ENCODE measurements around the gene CALML5. TPM values are rescaled to one million over a fixed set of nuclear protein-coding genes. Genes with fewer than 3 reads are reported as not detected.
A peak's percentile ranks its signal among the peaks of the same experiment; 100 is the strongest.

The CALML5 gene
- total RNA-seq, 1 donor from 2014 or later, result not detected

DNA sequence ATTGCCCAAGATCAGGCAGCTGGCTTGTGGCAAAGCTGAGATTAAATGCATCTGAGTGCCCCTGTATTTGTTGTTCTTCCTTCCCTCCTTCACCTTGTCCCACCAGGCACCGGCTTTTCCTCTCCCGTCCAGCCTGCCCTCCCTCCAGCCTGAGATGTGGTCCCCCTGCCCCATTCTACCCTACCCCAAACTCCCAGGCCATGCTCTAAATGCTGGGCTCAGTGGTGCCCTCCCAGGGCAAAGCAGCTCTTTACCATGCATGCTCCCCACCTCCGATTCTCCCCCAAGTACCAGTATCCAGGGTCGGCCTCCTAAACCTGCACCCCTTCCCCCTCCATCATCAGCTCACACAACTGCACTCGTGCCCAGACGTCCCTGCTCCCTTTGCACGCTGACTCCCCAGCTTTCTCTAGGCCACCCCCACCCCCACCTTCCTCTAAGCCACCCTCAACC is 36.5 kb downstream of the CALML5 start:
- Mint-ChIP-seq H3K9me3 (no peaks in the 10 kb centered on the region), H3K36me3 (ENCODE audit: low read depth) (peaks cover 18% of the 10 kb centered on the region), H3K27me3 (ENCODE audit: low read depth) (no peaks in the 10 kb centered on the region), H3K4me1 (ENCODE audit: low read depth) (peaks cover 2% of the 10 kb centered on the region), H3K27ac (no peak overlapping the region), H3K4me3 (ENCODE audit: low read depth) (no peak overlapping the region)
- no peak for DNase-seq (ENCODE audit: low spot score)
- intact Hi-C loops (cut with micrococcal nuclease), result no loop called here

DNA sequence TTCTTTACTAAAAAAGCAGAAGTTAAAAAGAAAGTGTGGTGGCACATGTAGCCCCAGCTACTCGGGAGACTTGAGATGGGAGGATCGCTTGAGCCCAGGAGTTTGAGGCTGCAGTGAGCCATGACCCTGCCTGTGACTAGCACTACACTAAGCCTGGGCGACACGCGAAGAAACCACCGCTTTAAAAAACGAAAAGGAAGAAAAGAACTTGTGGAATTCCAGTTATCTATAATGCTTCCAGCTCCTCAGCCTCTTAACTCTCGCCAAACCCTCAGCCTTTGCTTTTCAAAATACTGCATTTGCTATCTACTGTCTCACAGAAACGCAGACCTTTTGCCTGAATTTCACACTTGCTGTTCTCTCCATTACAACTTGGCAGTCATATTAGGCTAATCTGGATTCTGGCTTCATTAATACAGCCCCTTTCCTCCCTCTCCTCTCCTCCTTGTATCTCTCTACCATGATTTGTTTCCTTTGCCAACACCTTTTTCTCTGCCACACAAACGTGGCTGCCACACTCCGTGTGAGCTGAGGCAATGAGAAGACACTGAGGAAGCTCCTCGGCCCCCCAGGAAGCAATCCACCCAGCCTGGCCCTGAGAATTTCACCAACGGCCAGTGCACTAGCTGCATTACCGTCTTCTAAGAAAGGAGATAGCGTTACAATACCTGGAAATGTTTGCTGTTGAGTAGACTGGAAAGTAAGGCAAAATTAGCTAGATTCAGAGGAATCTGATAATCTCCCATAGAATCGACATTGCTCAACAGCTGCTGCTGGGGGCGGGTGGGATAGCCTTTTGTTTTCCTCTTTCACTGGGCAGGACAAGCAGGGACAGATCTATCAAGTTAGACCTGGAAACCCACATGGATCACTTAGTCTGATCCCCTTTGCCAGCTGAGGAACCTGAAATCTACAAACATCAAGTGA is 37.2 kb downstream of the CALML5 start:
- DNase-seq (ENCODE audit: low spot score), result no peak
- H3K4me3 Mint-ChIP-seq (ENCODE audit: low read depth), result no peak overlapping the region
- H3K36me3 Mint-ChIP-seq (ENCODE audit: low read depth), result peaks cover 22% of the 10 kb centered on the region
- peaks cover 5% of the 10 kb centered on the region for H3K4me1 Mint-ChIP-seq (ENCODE audit: low read depth)
- no peaks in the 10 kb centered on the region for H3K27me3 Mint-ChIP-seq (ENCODE audit: low read depth)
- no peaks in the 10 kb centered on the region for H3K9me3 Mint-ChIP-seq
- intact Hi-C loops (cut with micrococcal nuclease), result no loop called here
- H3K27ac Mint-ChIP-seq, result no peak overlapping the region

DNA sequence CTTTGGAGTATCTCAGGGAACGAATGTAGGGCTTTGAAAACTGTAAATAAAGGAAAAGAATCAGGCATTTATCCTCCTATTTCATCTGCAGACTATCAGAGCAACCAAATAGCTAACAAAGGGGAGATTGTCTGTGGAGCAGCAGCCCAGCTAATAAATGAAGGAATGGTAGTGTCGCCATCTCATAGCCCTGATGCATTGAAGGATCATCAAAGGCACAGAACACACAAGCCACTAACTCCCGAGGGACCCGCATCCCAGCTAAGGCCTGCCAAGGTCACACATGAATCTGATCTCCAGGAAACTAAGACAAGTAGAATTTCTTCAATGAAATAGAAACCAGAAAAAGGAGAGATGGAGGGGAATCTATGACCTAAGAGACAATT is 38.2 kb downstream of the CALML5 start:
- Mint-ChIP-seq H3K27ac (no peak overlapping the region), H3K4me3 (ENCODE audit: low read depth) (no peak overlapping the region), H3K9me3 (no peaks in the 10 kb centered on the region), H3K36me3 (ENCODE audit: low read depth) (peaks cover 30% of the 10 kb centered on the region), H3K4me1 (ENCODE audit: low read depth) (peaks cover 7% of the 10 kb centered on the region), H3K27me3 (ENCODE audit: low read depth) (no peaks in the 10 kb centered on the region)
- DNase-seq (ENCODE audit: low spot score), result no peak
- intact Hi-C loops (cut with micrococcal nuclease), result no loop called here

DNA sequence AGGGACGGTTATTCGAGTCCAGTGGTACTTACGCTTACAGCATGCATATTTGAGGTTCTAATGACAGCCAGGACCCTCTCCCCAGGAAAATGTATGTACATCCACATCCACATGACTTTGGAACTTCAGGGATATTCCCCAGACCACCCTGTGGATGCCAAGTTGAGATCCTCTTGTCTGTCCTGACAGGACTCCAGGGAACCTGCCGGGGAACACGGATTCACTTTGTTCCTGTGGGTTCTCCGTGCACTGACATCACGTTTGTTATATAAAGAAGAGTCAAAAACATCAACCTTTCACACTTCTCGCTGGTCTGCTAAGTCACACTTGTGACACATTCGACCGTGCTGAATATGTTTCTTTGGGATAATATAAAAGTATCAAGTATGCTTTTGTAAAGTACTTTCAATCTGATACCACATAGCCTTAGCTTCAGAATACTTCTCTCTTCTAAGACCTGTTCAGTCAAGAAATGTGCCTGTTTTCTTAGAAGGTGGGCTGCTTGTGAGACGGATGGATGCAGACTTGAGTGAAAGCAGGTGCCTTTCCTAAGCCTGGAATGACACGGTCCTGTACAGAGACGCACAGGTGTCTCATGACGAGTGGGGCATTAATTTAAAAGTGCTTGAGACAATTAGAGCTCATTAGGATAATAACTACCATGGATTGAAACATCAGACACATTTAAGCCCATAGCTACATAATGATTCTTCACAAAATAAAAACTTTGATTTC is 38.7 kb downstream of the CALML5 start:
- H3K27ac Mint-ChIP-seq, result no peak overlapping the region
- H3K9me3 Mint-ChIP-seq, result no peaks in the 10 kb centered on the region
- peaks cover 35% of the 10 kb centered on the region for H3K36me3 Mint-ChIP-seq (ENCODE audit: low read depth)
- peak; percentile 4 for DNase-seq (ENCODE audit: low spot score)
- peaks cover 7% of the 10 kb centered on the region for H3K4me1 Mint-ChIP-seq (ENCODE audit: low read depth)
- H3K4me3 Mint-ChIP-seq (ENCODE audit: low read depth), result no peak overlapping the region
- H3K27me3 Mint-ChIP-seq (ENCODE audit: low read depth), result no peaks in the 10 kb centered on the region
- intact Hi-C loops (cut with micrococcal nuclease), result no loop called here

DNA sequence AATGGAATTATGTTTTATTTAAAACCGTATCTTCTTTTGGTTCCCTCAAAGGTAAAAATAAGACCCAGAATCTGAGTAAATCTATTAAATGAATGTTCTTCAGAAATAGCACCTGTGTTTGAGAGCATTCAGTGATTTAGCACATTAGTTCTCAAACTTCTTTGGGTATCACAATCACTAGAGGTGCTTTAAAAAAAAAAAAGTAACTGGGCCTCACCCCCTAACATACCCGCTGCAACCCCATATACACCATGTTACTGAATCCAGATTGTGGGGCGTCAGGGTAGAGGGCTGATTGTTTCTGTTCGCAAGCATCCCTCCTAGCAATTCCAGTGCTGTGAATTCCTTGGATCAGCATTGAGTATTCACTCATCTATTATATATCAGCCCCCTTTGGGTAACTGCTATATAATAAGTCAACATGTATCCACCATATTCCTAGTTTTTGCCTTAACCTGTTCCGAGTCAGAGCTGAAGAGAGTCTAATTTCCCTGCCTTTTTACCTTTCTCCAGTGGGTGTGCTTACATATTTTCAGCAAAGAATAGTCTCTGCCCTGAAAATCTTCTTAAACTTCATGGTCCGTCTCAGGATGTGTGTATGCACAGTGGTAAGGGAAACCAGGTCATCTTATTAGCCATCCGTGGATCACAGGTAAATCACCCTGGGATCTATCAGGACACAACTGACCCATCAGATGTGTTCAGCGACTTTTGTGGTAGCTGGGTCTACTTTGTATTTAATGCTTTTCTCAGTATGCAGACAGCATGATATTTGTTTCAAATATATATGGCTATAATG is 40.2 kb downstream of the CALML5 start:
- H3K27me3 Mint-ChIP-seq (ENCODE audit: low read depth), result no peaks in the 10 kb centered on the region
- H3K4me3 Mint-ChIP-seq (ENCODE audit: low read depth), result no peak overlapping the region

DNA sequence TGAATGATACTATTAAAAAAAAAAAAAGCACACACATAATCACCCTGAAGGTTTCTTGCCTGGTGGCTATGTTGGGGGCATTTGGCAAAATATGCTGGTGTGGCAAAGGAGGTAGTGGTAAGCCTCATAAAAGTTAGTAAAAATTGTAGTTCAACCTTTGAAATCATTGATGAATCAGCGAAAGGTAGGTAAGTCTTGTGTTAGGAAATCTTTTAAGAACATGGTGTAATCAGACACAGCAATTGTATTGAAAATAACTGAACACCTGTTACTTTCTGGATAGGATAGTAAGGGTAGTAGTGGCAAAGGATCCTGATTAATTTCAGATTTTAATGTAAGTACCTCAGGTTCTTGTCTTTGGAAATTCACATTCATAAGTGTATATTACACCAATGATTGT is 40.9 kb downstream of the CALML5 start:
- DNase-seq (ENCODE audit: low spot score), result no peak
- Mint-ChIP-seq H3K36me3 (ENCODE audit: low read depth) (peaks cover 55% of the 10 kb centered on the region), H3K27me3 (ENCODE audit: low read depth) (no peaks in the 10 kb centered on the region), H3K4me3 (ENCODE audit: low read depth) (no peak overlapping the region), H3K9me3 (no peaks in the 10 kb centered on the region), H3K27ac (no peak overlapping the region), H3K4me1 (ENCODE audit: low read depth) (peaks cover 7% of the 10 kb centered on the region)
- intact Hi-C loops (cut with micrococcal nuclease), result no loop called here

More for the DNA sequence above, 40.2 kb downstream of the CALML5 start:
- no peak overlapping the region for H3K27ac Mint-ChIP-seq
- H3K36me3 Mint-ChIP-seq (ENCODE audit: low read depth), result peaks cover 48% of the 10 kb centered on the region
- peaks cover 7% of the 10 kb centered on the region for H3K4me1 Mint-ChIP-seq (ENCODE audit: low read depth)
- H3K9me3 Mint-ChIP-seq, result no peaks in the 10 kb centered on the region
- intact Hi-C loops (cut with micrococcal nuclease), result no loop called here
- DNase-seq (ENCODE audit: low spot score), result no peak

DNA sequence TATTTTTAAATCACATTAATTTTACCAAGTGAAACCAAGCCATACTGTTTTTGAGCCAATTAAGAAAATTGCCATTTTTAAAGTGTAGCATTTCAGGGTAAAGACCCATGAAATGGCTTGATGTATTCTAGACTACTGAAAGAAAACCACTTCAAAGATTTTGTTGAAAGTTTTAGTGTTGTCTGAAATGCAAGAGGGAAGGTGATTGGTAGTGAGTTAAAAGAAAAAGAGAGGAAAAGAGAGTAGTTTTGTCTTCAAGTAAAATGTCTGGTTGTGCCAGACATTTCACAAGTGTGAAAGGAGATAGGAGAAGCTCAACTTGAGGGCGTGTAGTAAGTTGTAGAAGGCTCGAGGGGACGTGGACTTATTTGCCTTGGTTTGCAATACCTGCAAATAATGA is 41.6 kb downstream of the CALML5 start:
- Mint-ChIP-seq H3K27ac (no peak overlapping the region), H3K27me3 (ENCODE audit: low read depth) (no peaks in the 10 kb centered on the region), H3K4me3 (ENCODE audit: low read depth) (no peak overlapping the region), H3K9me3 (no peaks in the 10 kb centered on the region), H3K4me1 (ENCODE audit: low read depth) (peaks cover 7% of the 10 kb centered on the region), H3K36me3 (ENCODE audit: low read depth) (peaks cover 61% of the 10 kb centered on the region)
- intact Hi-C loops (cut with micrococcal nuclease), result no loop called here
- no peak for DNase-seq (ENCODE audit: low spot score)

DNA sequence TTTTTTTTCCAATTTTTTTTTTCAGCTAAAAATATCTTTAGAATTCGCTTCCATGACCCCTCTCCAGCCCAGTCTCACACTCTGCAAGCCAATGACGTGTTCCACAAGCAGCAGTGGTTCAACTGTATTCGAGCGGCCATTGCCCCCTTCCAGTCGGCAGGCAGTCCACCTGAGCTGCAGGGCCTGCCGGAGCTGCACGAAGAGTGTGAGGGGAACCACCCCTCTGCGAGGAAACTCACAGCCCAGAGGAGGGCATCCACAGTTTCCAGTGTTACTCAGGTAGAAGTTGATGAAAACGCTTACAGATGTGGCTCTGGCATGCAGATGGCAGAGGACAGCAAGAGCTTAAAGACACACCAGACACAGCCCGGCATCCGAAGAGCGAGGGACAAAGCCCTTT is 42.8 kb downstream of the CALML5 start:
- Mint-ChIP-seq H3K4me3 (ENCODE audit: low read depth) (no peak overlapping the region), H3K9me3 (no peaks in the 10 kb centered on the region), H3K4me1 (ENCODE audit: low read depth) (peaks cover 7% of the 10 kb centered on the region), H3K36me3 (ENCODE audit: low read depth) (peaks cover 68% of the 10 kb centered on the region), H3K27me3 (ENCODE audit: low read depth) (no peaks in the 10 kb centered on the region), H3K27ac (no peak overlapping the region)
- DNase-seq (ENCODE audit: low spot score), result no peak
- intact Hi-C loops (cut with micrococcal nuclease), result no loop called here

DNA sequence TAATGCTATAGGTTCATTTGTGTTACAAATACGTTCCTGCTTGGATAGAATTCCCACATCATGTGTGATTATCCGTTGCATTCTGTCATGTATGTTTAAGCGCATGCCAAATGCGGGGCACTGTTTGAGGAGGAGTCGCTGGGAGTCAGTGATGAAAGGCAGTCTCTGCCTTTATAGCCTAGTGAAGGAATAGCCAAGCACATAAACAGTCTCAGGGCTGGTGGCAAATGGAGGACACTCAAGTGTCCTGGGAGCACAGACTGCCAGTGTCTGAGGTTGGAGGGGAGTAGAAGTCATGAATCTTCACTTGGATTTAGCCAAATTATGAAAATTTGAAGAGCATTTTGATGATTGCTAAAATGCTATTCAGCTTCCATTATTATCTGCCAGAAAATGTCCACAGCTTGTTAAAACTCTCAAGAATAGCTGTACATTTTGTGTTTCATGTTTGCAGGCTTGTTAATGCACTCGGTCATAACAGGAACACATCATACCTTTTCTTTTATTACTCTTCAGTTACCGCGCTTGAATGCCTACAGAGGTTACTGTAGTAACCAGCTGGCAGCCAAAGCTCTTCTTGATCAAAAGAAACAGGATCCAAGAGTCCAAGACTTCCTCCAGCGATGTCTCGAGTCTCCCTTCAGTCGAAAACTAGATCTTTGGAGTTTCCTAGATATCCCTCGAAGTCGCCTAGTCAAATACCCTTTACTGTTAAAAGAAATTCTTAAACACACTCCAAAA is 45.5 kb downstream of the CALML5 start:
- Mint-ChIP-seq H3K4me3 (ENCODE audit: low read depth) (no peak overlapping the region), H3K27me3 (ENCODE audit: low read depth) (no peaks in the 10 kb centered on the region), H3K36me3 (ENCODE audit: low read depth) (peaks cover 66% of the 10 kb centered on the region), H3K4me1 (ENCODE audit: low read depth) (peaks cover 15% of the 10 kb centered on the region), H3K27ac (no peak overlapping the region), H3K9me3 (no peaks in the 10 kb centered on the region)
- DNase-seq (ENCODE audit: low spot score), result no peak
- intact Hi-C loops (cut with micrococcal nuclease), result no loop called here

DNA sequence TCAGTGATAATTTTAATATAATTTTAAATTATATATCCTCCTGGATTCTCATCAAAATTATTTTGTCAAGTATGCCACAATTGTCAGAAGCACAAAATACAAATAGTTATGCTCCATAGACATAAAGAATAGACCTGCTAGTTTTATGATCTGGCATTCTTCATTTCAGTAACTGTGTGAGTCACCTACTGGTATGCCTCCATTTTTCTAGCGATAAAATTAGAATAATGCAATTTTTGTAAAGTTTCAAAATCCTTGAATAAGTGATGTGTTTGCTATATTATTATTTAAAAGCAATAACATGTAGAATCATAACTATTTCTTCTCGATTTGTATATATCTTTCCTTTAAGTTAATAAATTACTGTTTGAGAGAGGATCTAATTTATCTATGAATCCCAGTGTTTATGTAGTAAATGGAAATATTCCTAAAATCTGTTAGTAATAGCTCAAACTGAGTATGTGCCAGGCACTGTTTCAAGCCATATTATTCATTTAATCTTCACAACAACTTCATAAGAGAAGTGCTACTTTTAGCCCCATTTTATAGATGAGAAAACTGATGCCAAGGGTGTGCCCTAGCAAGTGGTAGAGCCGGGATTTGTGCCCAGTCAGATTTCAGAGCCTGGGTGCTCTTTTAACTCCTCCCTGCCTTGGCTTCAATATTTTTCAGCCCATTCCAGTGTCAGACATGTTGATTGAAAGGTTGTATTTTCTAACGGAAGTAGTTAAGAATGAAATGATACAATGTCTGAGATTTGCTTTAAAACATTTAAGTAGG is 48.6 kb downstream of the CALML5 start:
- Mint-ChIP-seq H3K9me3 (no peaks in the 10 kb centered on the region), H3K36me3 (ENCODE audit: low read depth) (peaks cover 43% of the 10 kb centered on the region), H3K4me3 (ENCODE audit: low read depth) (no peak overlapping the region), H3K27ac (no peak overlapping the region), H3K27me3 (ENCODE audit: low read depth) (no peaks in the 10 kb centered on the region), H3K4me1 (ENCODE audit: low read depth) (peaks cover 29% of the 10 kb centered on the region)
- intact Hi-C loops (cut with micrococcal nuclease), result no loop called here
- DNase-seq (ENCODE audit: low spot score), result no peak

DNA sequence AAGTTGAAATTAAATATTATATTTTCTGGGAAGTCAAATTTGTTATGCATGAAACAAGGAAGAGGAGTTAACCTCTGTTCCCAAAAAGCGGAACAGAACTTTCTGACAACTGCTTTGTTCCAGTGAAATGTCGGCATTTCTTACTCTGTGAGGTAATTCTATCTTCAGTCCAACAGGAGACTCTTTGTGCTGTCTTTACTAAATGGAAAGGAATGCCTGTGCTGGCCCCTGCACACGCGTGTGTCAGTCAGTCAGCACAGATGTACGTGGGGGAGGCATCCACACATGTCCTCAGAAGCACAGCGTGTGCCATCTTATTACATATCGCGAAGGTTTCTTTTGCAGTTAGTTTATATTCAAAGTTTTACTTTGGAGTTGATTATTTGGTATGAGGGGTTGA is 49.5 kb downstream of the CALML5 start:
- DNase-seq (ENCODE audit: low spot score), result no peak
- Mint-ChIP-seq H3K4me3 (ENCODE audit: low read depth) (no peak overlapping the region), H3K4me1 (ENCODE audit: low read depth) (peaks cover 34% of the 10 kb centered on the region), H3K27me3 (ENCODE audit: low read depth) (no peaks in the 10 kb centered on the region), H3K27ac (no peak overlapping the region), H3K9me3 (no peaks in the 10 kb centered on the region), H3K36me3 (ENCODE audit: low read depth) (peaks cover 38% of the 10 kb centered on the region)
- intact Hi-C loops (cut with micrococcal nuclease), result loop anchor here (5.0 to 10.0 kb wide), 5 partner anchors 158 to 625 kb away; partner anchors contain the start of genes AKR1E2, GDI2 and TASOR2

All from activated T-helper 2 cell treated with anti-CD3 and anti-CD28 coated beads, Interferon-gamma antibody, Interleukin-2, Interleukin-4, amounts not matched to agents 10 μg/mL and 5 μg/mL and 100 μg/mL, durations not matched to agents 14 hours and 24 hours and 36 hours (primary cell).